Uterus (tissue), 4 donors: ENCODE results near the gene PRIMPOL. TPM values are rescaled to one million over a fixed set of nuclear protein-coding genes. Genes with fewer than 3 reads are reported as not detected.

Experiments used
- DNase-seq, 2 donors: peaks; one replicate each; pipeline ENCODE4 v3.0.0-alpha.2; 2019 to 2020
- H3K27ac ChIP-seq, 2 donors: fragments of 200-600 bp; sonication (generic); 1 replicate in 1 of 2; 2 replicates in 1 of 2; pipeline ENCODE4 v1.5.1; 2016 to 2018
- H3K27me3 ChIP-seq, 2 donors: fragments of 200-600 bp; sonication (generic); one replicate each; pipeline ENCODE4 v1.5.1; 2018 to 2019; ENCODE audit warnings: control low read depth in 1 of 2
- H3K36me3 ChIP-seq, 2 donors: fragments of 200-600 bp; sonication (generic); one replicate each; pipeline ENCODE4 v1.5.1; 2019; ENCODE audit warnings: control low read depth in 1 of 2
- H3K4me1 ChIP-seq, 2 donors: fragments of 200-600 bp; sonication (generic); one replicate each; pipeline ENCODE4 v1.5.1; 2018 to 2019; ENCODE audit warnings: control low read depth in 1 of 2
- H3K4me3 ChIP-seq, 2 donors: fragments of 200-600 bp; sonication (generic); 1 replicate in 1 of 2; 2 replicates in 1 of 2; pipeline ENCODE4 v1.5.1; 2018 to 2019; ENCODE audit warnings: mild to moderate bottlenecking in 1 of 2
- H3K9me3 ChIP-seq, 2 donors: fragments of 200-600 bp; sonication (generic); one replicate each; pipeline ENCODE4 v1.5.1; 2019; ENCODE audit warnings: control low read depth in 1 of 2
- CTCF ChIP-seq, 4 experiments: fragments of 200-600 bp in 2 of 4; fragments of 450-650 bp in 2 of 4; sonication (generic) in 2 of 4; IDR thresholded peaks; one replicate each; pipeline ENCODE4 v1.5.1; 2016 to 2019; ENCODE audit warnings: antibody characterized with exemption in 4 of 4, mild to moderate bottlenecking in 2 of 4, moderate library complexity in 1 of 4
- POLR2A ChIP-seq, 2 donors: fragments of 450-650 bp; IDR thresholded peaks; one replicate each; pipeline ENCODE4 v1.6.1; 2016; ENCODE audit warnings: antibody characterized with exemption in 2 of 2, mild to moderate bottlenecking in 1 of 2, moderate library complexity in 1 of 2
- intact Hi-C: fragments of 100-400 bp; cut with DNase I; formaldehyde crosslinking; loops from one replicate; pipeline ENCODE4 v1.15.1; 2023; ENCODE audit warnings: low total_unique reads
- total RNA-seq, 4 donors: library from RNA; depleted of rRNA in 3 of 4; stranded (reverse); fragments of >200 nt in 3 of 4; gene quantifications; one replicate each; pipeline versions ENCODE4 v1.1.0 to v1.2.4, GENCODE V29; 2014 to 2023
- donor health status: DM: yes; HTN: yes; CAD: no.

The PRIMPOL gene
- total RNA-seq, 4 donors from 2014 or later, result 25.1 to 43.5 (median 34.1) TPM

GRCh38 chr4:184744236-184744635 is 94.7 kb downstream of the PRIMPOL start:
- no peaks in the 10 kb centered on the region for H3K9me3 ChIP-seq
- no peaks in the 10 kb centered on the region for H3K36me3 ChIP-seq
- H3K4me3 ChIP-seq, result no peak overlapping the region
- intact Hi-C loops, result no loop called here
- no peaks in the 10 kb centered on the region for H3K4me1 ChIP-seq
- H3K27me3 ChIP-seq, result no peaks in the 10 kb centered on the region
- TF ChIP-seq CTCF (IDR thresholded peaks at IDR 0.05), result no peak
- no peak for TF ChIP-seq POLR2A (IDR thresholded peaks at IDR 0.05)
- H3K27ac ChIP-seq, result no peak overlapping the region
- DNase-seq, result no peak

Other genes starting within 250 kb of the PRIMPOL start
- gene IRF2, start 175.2 kb upstream of the PRIMPOL start, total RNA-seq, result 10 to 100 TPM in 3 of 4 donors, 1 to 10 TPM in 1; 7.9 to 45.7 (median 35.7) TPM
- gene CASP3, start 291 bp upstream of the PRIMPOL start, total RNA-seq, result 10 to 100 TPM; 10.6 to 47.0 (median 17.6) TPM
- gene CENPU, start 84.4 kb downstream of the PRIMPOL start, total RNA-seq, result 10 to 100 TPM in 1 of 4 donors, 1 to 10 TPM in 1, not detected in 2; 1.9 to 30.5 TPM
- gene ACSL1, start 176.2 kb downstream of the PRIMPOL start, total RNA-seq, result 10 to 100 TPM; 27.3 to 98.4 (median 70.1) TPM